GM19452 (cell line): ENCODE data around the gene CILP2.

ENCODE experiments used
- ATAC-seq: cut with Tn5 transposase; IDR thresholded peaks from one replicate; pipeline ENCODE4 v1.9.1; 2021; ENCODE audit not compliant: unreplicated experiment

The CILP2 gene

GRCh38 chr19:19529783-19530422 is 8.2 kb upstream of the CILP2 start:
- ATAC-seq = no peak

GRCh38 chr19:19530423-19530804 is 7.7 kb upstream of the CILP2 start:
- no peak for ATAC-seq

- no peak for ATAC-seq
Observed at GRCh38 chr19:19530889-19531288, 7.2 kb upstream of the CILP2 start.

- no peak for ATAC-seq
Observed at GRCh38 chr19:19531951-19532805, 5.9 kb upstream of the CILP2 start.

GRCh38 chr19:19532806-19533701 is 5.0 kb upstream of the CILP2 start:
- no peak for ATAC-seq

- ATAC-seq = no peak
Observed at GRCh38 chr19:19533841-19534240, 4.2 kb upstream of the CILP2 start.

DNA sequence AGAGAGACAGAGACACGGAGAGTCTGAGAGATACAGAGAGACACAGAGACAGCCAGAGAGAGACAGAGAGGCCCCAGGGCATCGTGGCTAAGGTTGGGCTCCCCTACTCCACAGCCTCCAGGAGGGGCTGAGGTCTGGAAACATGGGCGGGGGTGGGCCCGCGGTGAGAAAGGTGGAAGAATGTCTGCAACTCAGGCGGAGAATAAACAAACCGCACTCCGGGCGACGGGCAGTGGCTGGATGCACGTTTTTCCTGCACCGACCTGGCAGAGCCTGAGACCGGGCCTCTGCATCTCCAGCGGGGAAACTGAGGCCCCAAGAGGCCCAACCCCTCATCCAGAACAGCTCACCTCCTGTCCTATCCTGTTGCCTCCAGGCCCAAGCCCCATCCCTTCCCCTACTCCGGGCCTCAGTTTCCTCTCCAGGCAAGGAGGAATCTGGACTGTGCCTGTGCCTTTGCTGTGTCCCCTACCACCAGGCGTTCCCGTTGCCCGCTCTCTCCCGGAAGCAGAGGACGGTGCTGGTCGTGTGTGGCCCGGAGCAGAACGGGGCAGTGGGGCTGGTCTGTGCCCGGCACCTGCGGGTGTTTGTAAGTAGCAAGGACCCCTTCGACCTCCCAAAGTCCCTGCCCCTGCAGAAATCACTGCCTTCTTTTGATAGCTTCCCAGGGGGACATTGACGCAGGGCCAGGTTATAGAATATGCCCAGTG is 3.4 kb upstream of the CILP2 start:
- no peak for ATAC-seq

DNA sequence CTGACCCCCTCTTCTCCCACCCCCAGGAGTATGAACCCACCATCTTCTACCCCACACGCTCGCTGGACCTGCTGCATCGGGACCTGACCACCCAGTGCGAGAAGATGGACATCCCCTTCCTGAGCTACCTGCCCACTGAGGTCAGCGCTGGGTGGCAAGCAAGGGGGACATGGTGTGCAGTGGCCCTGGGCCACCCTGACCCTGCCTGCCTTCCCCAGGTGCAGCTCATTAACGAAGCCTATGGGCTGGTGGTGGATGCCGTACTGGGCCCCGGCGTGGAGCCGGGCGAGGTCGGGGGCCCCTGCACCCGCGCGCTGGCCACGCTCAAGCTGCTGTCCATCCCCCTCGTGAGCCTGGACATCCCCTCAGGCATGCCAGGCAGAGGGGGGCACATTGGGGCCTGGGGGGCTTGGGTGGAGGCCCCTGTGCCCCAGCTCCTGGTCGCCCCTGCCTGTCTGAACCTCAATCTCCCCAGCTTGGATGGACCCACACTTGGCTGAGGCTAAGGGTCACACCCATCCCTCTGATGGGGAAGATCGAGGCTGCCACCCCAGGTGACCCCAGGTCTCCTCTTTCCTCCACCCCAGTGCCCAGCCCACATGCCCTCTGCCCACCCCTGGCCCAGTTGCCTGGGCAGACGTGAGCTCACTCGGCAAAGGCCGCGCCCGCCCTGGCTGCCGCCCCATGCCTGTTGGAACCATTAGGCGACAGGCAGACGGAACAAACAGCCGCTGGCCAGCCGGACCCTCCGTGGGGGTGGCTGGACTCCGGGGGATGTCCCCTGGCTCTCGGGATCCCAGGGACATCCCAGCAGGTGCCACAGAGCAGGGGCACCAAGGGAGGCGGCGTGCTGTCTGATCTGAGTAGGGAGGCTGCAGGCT is 2.5 kb upstream of the CILP2 start:
- ATAC-seq = no peak

GRCh38 chr19:19537075-19538048 is 703 bp upstream of the CILP2 start:
- no peak for ATAC-seq

- no peak for ATAC-seq
Observed at GRCh38 chr19:19538785-19539166, 711 bp downstream of the CILP2 start.

- no peak for ATAC-seq
Observed at GRCh38 chr19:19539698-19540063, 1.6 kb downstream of the CILP2 start.

DNA sequence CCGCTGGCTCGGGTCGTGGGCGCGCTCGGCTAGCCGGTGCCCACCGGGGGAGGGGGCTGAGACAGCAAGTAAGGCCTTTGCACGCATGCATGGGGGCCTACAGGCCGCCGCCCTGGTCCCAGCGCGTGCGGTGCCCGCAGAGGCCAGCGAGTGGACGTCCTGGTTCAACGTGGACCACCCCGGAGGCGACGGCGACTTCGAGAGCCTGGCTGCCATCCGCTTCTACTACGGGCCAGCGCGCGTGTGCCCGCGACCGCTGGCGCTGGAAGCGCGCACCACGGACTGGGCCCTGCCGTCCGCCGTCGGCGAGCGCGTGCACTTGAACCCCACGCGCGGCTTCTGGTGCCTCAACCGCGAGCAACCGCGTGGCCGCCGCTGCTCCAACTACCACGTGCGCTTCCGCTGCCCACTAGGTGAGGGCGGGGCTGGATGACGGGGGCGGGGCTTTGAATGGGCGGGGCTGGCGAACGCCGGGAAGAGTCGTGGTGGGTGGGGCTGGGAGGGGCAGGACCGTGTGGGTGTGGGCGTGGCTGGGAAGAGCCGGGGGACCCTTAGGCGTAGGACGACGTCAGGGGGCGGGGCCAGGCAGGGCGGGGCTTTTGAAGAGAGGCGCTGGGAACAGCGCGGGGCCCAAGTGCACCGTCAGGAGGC is 2.1 kb downstream of the CILP2 start:
- ATAC-seq = no peak

GRCh38 chr19:19540715-19541515 is 2.9 kb downstream of the CILP2 start:
- ATAC-seq = no peak

GRCh38 chr19:19541616-19542015 is 3.6 kb downstream of the CILP2 start:
- no peak for ATAC-seq

DNA sequence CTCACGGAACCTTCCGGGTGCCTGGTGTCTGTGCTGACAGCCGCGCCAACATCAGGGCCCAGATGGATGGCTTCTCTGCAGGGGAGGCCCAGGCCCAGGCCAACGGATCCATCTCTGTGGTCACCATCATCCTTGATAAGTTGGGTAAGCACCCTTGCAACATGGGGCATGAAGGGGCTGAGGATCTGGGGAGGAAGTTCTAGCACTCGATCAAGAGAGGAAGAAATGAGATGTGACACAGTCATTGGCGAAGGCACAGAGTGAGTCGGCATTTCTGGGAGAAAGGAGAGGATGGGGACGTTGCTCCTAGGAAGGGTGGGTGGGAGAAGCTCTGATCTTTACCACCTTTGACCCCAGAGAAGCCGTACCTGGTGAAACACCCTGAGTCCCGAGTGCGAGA is 4.4 kb downstream of the CILP2 start:
- ATAC-seq = no peak

GRCh38 chr19:19543101-19543500 is 5.0 kb downstream of the CILP2 start:
- ATAC-seq = no peak

- ATAC-seq = no peak
Observed at GRCh38 chr19:19543640-19544039, 5.6 kb downstream of the CILP2 start.
